Fibroblast of lung (primary cell): ENCODE data around the gene ZNF407.

ENCODE experiments used
- EZH2 ChIP-seq: IDR thresholded peaks from 2 replicates; pipeline ENCODE4 v1.5.1; 2012; ENCODE audit warnings: low read length, control low read depth, mild to moderate bottlenecking; ENCODE audit errors: missing control alignments
- TF ChIP-seq, protein P1 (sequence below), 2 donors: IDR thresholded peaks in 1 of 2; conservative IDR thresholded peaks in 1 of 2; 1 replicate in 1 of 2; 2 replicates in 1 of 2; pipeline ENCODE4 v1.5.1; 2011 to 2012; ENCODE audit warnings: low read length in 2 of 2, control low read depth in 1 of 2, inconsistent platforms in 1 of 2, low read depth in 1 of 2, mild to moderate bottlenecking in 1 of 2

GRCh38 chr18:74549591-74550104, 48.0 kb upstream of the ZNF407 start:
- TF ChIP-seq, protein P1, sequence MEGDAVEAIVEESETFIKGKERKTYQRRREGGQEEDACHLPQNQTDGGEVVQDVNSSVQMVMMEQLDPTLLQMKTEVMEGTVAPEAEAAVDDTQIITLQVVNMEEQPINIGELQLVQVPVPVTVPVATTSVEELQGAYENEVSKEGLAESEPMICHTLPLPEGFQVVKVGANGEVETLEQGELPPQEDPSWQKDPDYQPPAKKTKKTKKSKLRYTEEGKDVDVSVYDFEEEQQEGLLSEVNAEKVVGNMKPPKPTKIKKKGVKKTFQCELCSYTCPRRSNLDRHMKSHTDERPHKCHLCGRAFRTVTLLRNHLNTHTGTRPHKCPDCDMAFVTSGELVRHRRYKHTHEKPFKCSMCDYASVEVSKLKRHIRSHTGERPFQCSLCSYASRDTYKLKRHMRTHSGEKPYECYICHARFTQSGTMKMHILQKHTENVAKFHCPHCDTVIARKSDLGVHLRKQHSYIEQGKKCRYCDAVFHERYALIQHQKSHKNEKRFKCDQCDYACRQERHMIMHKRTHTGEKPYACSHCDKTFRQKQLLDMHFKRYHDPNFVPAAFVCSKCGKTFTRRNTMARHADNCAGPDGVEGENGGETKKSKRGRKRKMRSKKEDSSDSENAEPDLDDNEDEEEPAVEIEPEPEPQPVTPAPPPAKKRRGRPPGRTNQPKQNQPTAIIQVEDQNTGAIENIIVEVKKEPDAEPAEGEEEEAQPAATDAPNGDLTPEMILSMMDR (conservative IDR thresholded peaks at IDR 0.05 in 1 of 2, IDR thresholded peaks at IDR 0.05 in 1 of 2; ENCODE audit: low read depth in 1 of 2, low read length in 2 of 2): no peak
- TF ChIP-seq EZH2: no peak
